Activated T-helper 9 cell treated with anti-CD3 and anti-CD28 coated beads, Interleukin-2, amount 50 U/mL, for 16 hours (primary cell): ENCODE measurements around the gene LBHD2.
"Not testable (repeated sequence)": the region's sequence is repeated elsewhere in the genome, so short reads cannot be mapped to it uniquely, and the experiment has no call there.

Experiments
- DNase-seq: peaks from one replicate; pipeline ENCODE4 v3.0.0-alpha.2; 2020; ENCODE audit warnings: low read depth

LBHD2 gene

DNA sequence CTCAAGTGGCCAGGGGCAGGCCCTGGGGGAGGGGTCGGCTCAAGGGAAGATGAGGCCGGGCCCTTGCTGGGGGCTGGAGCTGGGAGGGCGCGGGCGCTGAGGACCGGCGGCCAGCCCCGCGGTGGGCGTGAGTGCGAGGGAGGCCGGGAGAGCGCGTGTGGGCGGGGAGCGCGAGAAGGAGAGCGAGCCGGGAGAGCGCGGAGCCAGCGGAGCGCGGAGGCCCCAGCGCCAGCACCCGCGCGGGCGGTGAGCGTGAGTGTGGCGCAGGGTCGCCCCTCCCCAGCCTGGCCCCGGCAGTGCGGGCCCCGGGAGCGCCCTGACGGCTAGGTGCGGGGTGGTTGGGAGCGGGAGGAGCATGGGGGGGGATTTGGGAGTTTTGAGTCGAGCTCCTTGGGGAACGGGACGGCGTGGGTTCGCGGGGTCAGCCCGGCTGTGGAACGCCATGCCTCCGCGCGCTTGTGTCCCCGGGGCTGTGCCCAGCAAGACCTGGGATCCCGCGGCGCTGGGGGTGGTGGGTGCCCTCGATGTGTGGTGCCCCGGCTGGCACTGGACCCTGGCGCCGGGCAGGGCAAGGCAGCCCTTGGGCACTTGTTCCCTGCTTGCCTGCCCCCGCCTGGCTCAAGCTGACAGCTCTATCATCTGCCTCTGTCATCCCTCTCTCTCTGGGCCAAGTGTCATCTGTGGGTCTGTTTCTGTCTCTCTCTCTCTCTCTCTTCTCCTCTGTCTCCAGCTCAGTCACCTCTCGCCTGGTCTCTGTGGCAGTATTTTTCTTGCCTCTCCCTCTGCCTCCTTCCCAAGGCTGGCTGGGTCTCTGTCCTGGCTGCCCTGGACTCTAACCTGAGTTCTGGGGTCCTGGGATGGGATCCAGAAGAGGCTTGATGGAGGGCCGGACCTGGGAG is at the start of gene LBHD2:
LBHD2 (plus strand) TSS at position 190 of the 899 bp plus-strand sequence. CDS start 1,803 bp downstream, outside the sequence.
- no peak for DNase-seq

DNA sequence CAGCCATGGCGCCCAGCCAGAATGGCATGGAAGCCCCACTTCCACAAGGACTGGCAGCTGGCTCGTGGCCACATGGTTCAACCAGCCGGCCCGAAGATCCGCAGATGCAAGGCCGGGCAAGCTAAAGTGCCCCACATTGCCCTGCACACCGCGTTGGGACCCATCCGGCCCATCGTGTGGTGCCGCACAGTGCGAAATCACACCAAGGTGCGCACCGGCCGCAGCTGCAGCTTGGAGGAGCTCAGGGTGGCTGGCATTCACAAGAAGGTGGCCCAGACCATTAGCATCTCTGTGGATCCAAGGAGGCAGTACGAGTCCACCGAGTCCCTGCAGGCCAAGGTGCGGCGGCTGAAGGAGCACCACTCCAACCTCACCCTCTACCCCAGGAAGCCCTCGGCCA is 42.5 kb upstream of the LBHD2 start:
- DNase-seq, result no peak

DNA sequence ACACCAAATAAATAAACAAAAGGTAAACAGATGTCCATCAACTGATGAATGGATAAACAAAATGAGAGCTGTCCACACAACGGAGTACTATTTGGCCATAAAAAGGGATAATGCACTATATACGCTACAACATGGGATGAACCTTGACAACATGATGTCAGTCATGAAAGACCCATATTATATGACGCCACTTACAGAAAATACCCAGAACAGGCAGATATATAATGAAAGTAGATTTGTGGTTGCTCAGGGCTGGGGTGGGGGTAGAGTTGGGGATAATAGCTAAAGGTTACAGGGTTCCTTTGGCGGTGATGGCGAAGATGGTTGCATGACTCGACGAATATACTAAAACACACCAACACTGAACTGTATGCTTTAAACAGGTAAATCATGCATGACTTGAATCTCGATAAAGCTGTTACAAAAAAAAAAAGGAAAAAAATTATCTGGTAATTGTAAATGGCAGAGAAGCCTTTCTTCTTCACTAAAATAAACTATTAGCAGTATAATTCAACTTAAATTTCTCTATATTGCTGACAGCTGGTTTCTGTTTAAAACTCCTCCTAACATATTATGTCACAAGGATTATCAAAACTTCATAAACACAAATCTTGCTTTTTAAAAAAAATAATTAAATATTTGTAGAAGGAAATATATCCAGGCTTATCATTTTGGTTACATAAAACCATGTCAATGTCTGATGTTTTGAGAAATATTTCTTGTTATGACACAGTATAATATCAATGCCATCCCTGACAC is 40.6 kb upstream of the LBHD2 start:
- no peak for DNase-seq

DNA sequence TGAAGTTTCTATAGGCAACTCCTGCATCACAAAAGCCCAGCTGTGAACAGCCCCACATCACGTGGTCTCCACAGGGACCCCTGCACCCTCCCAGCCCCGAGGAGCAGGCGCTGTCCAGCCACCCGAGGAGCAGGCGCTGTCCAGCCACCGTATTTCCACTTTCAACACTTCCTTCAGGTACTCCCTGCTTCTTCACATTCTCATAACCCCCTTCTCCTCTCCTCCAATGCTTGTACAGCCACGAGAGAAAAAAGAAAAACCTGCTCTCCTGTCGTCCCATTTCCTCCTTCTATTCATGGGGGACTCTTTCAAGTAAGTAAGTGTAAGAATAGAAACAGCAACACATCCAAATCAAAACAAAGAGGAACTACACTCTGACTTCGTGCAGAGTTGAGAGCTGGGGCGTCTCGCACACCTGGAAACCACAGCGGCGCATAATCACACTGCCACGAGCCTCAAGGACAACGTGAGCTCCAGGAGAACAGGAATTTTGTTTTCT is 38.6 kb upstream of the LBHD2 start:
- DNase-seq, result no peak

DNA sequence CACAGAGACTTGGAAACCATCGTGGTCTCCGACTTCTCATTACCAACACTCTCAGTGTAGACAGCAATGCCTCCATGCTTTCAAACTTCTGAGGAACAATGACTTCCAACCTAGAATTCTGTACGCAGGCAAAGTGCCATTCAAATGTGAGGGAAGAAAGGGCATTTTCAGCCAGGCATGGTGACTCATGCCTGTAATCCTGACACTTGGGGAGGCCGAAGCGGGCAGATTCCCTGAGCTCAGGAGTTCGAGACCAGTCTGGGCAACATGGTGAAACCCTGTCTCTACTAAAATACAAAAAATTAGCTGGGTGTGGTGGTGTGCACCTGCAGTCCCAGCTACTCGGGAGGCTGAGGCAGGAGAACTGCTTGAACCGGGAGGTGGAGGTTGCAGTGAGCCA is 36.6 kb upstream of the LBHD2 start:
- DNase-seq, result not testable (repeated sequence)

DNA sequence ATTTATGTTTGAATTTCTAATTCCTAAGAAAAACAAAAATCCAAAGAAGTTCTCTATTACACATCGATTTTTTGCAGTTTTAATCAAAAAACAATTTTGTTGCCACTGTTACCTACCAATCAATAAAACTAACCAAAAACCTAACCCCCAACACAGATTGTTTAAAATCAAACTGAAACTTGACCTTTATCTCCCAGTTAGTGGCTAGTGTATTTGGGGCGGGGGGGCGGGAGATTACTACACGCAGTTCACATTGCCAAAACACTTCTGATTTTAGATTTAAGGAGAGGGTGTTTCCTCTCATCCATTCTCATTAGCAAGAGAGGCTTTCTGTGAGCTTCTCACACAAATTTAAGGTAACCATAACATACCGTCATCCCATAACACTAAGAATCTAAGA is 33.1 kb upstream of the LBHD2 start:
- no peak for DNase-seq

DNA sequence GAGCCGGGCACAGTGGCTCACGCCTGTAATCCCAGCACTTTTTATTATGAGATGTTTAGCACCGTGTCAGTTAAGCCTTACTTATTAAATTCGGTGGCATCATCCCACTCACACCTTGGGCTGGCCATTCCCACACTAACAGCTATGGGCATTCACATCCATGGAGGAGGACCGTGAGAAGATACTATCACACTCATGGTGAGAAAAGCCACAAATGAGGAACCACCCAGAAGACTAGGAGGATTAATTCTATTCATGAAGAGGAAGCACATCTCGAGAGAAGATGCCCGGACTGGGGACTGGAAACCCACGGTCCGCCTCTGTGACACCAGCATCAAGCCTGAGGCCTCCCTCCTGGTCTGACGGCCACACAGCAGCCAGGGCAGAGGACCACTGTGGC is 31.6 kb upstream of the LBHD2 start:
- DNase-seq, result no peak

DNA sequence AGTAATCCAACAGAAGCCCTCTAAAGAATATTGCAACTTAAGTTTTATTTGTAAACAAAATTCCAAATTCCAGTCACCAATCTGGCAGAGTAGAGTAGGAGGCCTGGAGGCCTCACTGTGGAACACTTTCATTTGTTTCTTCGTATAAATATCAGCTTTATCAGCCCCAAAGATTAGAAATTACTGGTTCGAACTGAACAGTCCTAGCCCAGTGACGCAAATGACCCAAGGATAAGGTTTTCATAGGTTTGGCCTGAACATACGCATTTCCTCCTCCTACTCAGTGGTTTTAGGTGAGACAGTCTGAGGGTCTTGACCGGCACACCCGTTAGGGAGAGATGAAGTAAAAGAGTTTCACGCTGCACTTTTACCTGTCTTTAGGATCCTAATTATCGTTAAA is 28.3 kb upstream of the LBHD2 start:
- DNase-seq, result no peak

DNA sequence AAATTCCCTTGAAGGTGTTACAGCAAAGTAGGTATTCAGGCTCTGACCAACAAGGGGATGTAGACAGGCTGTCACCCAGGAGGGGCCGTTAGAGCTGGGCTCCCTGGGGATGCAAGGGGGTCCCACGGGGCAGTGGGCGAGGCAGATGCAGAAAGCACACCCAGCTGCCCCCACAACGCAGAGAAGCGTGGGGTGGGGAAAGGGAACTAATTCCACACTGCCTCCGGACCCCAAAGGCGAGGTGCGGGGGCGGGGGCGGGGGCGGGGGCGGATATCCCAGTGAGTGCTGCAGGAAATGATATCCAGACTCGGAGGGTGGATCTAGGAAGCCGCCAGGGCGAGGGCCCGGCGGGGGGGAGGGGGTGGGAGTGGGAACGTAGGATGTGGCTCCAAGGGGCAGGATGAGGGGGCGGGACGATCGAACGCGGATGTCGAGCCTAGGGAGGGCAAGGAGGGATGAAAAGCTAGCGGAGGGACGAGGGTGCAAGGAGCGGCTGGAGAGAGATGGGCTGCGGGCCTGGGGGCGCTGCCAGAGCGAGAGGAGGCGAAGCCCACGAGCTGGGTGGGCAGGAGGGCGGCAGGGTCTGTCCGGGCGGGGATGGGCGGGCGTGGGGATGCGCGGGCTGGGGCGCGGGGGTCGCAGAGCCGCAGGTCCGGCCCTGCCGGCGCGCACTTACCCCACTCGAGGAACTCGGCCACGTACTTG is 27.5 kb upstream of the LBHD2 start:
- no peak for DNase-seq

DNA sequence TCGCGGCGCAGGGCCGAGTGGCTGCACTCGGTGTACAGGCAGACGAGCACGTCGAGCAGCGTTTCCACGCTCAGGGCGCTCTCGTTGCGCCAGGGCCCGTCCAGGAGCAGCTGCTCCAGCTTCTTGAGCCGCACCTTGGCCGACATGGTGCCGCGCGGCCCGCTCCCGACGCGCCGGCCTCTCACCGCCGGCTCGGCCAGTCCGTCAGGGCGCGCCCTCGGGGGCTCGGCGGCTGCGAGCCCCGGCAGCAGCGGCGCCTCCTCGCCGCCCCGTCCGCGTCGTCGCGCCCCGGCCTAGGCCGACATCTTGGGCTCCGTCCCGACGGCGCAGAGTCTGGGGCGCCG is 27.0 kb upstream of the LBHD2 start:
- DNase-seq, result no peak

DNA sequence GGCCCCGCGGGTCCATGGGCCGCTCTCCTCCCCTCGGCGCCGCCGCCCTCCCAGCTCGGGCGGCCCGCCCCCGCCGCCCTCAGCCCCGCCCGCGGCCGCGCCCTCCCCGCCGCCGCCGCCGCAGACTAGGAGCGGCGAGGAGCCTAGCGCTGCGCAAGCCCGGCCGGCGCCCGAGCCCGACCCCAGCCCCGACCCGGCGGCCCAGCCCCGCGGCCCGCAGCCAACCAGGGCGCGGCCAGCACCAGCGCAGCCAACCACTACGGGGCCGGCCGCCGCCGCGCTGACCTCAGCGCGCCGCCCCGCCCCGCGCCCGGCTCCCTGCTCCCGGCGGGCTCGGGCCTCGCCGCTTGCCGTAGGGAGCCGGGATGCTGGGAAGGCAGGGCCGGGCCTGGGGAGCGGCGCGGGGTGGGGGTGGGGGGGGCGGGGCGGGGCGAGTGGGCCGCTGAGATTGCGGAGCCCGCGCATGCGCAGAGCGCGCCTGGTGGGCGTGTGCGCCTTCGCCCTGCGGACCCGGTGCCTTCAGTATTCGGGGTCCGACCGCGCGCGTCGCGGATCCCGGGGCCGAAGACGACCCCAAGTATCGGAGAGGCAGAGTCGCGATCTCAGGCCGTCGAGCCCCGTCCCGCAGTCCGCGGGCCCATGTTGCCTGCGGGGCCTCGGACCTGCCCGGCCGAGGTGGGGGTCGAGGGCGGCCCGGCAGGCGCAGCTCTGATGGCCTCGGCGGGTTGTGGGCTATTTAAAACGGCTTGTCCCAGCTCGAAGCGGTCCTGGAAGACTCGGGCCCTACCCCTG is 26.4 kb upstream of the LBHD2 start, which contains the start of gene CDC42BPB:
CDC42BPB (minus strand) TSS at position 178 of the 792 bp plus-strand sequence. CDS start 376 bp downstream, outside the sequence.
- peak; percentile 36 for DNase-seq

DNA sequence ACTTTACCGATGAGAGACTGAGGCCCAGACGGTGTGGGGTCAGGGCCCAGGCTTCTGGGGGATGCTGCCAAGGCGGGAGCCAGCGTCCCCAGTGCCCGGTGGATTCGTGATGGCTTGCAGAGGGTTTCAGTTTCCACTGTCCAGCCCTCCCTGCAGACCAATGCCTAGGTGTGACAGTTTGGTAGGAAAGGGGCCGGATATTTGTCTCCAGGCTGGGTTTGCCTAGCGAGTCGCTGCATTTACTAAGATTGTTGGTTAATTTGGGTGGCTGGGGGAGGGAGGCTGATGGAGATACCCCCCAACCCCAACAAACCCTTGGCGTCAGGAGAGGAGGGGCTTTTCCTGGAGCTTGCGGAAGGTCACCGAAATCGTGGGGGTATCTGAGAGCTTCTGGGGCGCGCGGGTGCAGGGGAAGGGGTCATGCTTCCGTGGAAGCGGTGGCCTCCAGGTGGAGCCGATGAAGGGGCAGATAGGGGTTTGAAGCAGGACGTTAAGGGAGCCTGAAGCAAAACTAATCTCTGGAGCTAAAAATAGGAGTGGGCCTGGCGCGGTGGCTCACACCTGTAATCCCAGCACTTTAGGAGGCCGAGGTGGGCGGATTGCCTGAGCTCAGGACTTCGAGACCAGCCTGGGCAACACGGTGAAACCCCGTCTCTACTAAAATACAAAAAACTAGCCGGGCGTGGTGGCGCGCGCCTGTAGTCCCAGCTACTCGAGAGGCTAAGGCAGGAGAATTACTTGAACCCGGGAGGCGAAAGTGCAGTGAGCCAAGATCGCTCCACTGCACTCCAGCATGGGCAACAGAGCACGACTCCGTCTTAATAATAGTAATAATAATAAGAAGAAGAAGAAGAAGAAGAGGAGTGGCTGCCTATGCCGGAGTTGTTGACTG is 25.6 kb upstream of the LBHD2 start:
- DNase-seq, result no peak

DNA sequence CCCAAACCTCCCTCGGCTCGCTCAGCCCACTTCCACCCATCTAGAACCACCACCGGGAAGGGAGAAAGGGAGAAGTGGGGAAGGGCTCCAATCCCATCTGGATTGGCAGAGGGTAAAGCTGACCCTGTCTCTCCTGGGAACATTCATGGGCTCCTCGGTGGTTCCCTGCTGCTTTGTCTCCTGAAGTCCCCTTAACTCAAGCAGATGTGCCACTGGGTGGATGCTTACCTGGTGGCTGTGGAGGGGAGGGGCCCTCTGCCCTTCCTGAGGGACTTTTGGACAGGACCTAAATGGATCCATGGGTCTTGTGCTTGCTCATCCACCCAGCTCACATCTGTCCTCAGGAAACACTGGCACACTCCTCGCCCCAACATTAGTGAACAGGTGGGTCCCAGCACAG is 24.5 kb upstream of the LBHD2 start:
- no peak for DNase-seq

DNA sequence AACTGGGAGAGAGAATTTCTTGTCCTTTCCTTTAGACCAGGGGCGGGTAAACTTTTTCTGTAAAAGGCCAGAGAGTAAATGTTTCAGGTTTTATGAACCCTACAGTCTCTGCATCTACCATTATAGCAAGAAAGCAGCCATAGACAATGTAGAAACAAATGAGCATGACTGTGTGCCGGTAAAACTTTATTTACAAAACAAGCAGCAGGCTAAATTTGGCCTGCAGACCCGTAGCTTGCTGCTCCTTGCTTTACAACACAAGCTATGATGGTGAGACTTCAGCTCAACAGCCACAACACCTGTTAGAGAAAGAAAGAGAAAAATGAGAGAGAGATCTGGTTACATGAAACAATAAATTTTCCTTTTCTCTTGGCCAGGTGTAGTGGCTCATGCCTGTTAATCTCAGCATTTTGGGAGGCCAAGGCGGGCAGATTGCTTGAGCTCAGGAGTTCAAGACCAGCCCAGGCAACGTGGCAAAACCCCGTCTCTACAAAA is 22.5 kb upstream of the LBHD2 start:
- DNase-seq, result no peak

DNA sequence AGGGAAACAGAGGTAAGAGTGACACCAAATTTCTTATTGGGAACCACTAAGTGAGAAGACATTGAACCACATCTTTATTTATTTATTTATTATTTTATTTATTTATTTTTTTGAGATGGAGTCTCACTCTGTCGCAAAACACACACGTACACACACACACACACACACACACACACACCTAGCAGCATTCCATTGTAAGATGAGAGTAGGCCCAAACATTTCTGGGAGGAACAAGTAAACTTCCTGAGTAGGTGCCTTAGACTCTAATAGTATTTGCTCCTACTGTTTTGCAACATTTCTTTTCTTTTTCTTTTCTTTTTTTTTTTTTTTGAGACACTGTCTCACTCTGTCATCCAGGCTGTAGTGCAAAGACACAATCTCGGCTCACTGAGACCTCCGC is 19.6 kb upstream of the LBHD2 start:
- DNase-seq, result no peak

DNA sequence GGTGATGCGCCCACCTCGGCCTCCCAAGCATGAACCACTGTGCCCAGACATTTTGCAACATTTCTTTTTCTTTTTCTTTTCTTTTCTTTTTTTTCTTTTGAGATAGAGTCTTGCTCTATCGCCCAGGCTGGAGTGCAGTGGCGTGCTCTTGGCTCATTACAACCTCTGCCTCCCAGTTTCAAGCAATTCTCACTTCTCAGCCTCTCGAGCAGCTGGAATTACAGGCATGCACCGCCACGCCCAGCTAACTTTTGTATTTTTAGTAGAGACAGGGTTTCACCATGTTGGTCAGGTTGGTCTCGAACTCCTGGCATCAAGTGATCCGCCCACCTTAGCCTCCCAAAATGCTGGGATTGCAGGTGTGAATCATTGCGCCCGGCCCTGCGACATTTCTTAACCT is 19.0 kb upstream of the LBHD2 start:
- DNase-seq, result no peak

DNA sequence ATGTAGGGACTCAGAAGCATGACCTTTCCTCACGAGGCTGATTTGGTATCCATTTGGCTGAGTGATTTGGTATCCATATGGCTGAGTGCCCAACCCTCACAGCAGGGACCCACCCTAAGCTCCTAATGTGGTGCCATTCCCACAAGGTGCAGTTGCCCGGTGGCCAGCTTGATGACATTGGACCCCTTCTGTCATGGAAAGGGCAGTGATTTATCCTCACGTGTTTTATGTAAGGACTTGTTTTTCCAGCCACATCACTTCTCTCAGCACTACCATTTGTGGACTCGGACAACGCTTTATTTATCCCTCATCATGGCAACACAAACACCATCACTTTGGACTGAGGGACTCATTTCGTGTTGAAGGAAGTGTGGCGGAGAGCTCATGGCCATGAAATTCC is 18.1 kb upstream of the LBHD2 start:
- DNase-seq, result no peak

DNA sequence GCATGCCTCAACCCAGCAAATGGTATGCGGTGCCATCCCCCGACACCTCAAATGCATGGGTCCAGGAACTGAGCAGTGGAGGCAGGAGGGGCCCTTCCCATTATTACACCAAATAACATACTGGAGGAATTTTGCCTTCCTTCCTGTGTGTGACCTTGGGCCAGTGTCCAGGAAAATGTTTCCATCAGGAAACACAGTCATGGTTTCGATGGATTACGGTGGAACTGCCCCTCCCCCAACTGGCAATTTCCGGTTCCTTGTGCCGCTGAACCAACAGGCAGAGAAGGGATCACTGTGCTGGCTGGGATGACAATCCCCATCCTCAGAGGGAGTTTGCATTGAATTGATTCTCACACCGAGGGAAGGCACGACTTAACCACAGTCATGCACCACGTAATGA is 17.6 kb upstream of the LBHD2 start:
- no peak for DNase-seq

DNA sequence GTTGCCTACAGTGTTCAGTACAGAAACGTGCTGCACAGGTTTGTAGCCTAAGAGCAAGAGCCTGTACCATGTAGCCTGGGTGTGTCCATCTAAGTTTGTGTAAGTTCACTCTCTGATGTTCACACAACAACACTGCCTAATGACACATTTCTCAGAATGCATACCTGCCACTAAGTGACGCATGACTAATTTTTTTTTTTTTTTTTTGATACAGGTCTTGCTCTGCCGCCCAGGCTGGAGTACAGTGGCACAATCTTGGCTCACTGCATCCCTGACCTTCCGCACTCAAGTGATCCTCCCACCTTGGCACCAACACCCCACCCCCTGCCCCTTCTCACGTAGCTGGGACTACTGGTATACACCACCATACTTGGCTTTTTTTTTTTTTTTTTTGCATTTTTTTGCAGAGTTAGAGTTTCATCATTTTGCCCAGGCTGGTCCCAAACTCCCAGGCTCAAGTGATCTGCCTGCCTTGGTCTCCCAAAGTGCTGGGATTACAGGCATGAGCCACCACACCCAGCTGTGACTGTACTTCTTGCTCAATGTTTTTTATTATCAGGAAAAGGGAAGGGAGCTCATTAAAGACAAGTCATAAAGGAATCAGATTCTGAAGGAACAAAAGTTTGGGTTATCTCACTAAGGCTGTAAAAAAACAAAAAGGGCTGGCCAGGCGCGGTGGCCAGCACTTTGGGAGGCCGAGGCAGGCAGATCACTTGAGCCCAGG is 16.6 kb upstream of the LBHD2 start:
- DNase-seq, result no peak
